RWPE2 (cell line): ENCODE measurements around the gene PRAME.

Source experiments
- ATAC-seq: fragments of 200-7000 bp; cut with Tn5 transposase; 3 replicates; pipeline ENCODE4 v1.9.1; 2021; ENCODE audit warnings: low read depth
- DNase-seq: peaks from one replicate; pipeline ENCODE4 v3.0.0-alpha.2; 2020; ENCODE audit warnings: low spot score
- H3K27ac ChIP-seq: fragments of 450-650 bp; 2 replicates; pipeline ENCODE4 v1.5.1; 2017; ENCODE audit warnings: mild to moderate bottlenecking; ENCODE audit not compliant: poor library complexity, severe bottlenecking
- H3K27me3 ChIP-seq: fragments of 250-450 bp; sonication (Bioruptor Pico); 2 replicates; pipeline ENCODE4 v1.5.1; 2021; ENCODE audit warnings: mild to moderate bottlenecking, moderate library complexity; ENCODE audit not compliant: insufficient read depth, poor library complexity, severe bottlenecking
- H3K36me3 ChIP-seq: fragments of 250-450 bp; sonication (Bioruptor Pico); 2 replicates; pipeline ENCODE4 v1.5.1; 2020; ENCODE audit warnings: low read depth, mild to moderate bottlenecking, moderate library complexity
- H3K4me1 ChIP-seq: fragments of 250-450 bp; sonication (Bioruptor Pico); 2 replicates; pipeline ENCODE4 v1.5.1; 2021; ENCODE audit warnings: mild to moderate bottlenecking, moderate library complexity; ENCODE audit not compliant: insufficient read depth, poor library complexity, severe bottlenecking
- H3K4me3 ChIP-seq: fragments of 250-450 bp; sonication (Bioruptor Pico); 2 replicates; pipeline ENCODE4 v1.5.1; 2021; ENCODE audit warnings: mild to moderate bottlenecking, moderate library complexity; ENCODE audit not compliant: severe bottlenecking
- H3K9me3 ChIP-seq: fragments of 250-450 bp; sonication (Bioruptor Pico); 2 replicates; pipeline ENCODE4 v1.5.1; 2021; ENCODE audit warnings: mild to moderate bottlenecking, moderate library complexity; ENCODE audit not compliant: severe bottlenecking
- TF ChIP-seq, protein P1 (sequence below): fragments of 450-650 bp; IDR thresholded peaks from one replicate; pipeline ENCODE4 v1.5.1; 2017; ENCODE audit warnings: mild to moderate bottlenecking, moderate library complexity; ENCODE audit not compliant: poor library complexity, severe bottlenecking

PRAME gene

DNA sequence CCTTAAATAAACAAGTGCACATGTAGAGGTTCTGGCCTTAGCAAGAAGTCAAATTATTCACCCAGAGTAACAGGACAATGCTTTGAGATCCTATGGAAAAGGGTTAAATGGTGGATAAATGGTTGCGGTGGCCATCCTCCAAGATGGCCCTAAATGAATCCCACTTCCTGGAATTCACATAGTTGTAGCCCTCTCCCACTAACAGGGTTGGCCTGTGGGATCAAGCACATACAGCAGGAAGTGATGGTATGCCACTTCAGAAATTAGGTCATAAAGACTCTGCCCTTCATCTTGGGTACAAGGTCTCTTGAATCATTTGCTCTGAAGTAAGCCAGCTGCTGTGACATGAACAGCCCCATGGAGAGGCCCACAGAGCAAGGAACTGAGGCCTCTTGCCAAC lies 52.3 kb downstream of the PRAME start:
- Histone ChIP-seq H3K36me3 (peaks cover 18% of the 10 kb centered on the region), H3K4me3 (no peak overlapping the region), H3K4me1 (no peaks in the 10 kb centered on the region), H3K9me3 (peaks cover 18% of the 10 kb centered on the region), H3K27ac (no peak overlapping the region), H3K27me3 (no peaks in the 10 kb centered on the region)
- TF ChIP-seq, protein P1, sequence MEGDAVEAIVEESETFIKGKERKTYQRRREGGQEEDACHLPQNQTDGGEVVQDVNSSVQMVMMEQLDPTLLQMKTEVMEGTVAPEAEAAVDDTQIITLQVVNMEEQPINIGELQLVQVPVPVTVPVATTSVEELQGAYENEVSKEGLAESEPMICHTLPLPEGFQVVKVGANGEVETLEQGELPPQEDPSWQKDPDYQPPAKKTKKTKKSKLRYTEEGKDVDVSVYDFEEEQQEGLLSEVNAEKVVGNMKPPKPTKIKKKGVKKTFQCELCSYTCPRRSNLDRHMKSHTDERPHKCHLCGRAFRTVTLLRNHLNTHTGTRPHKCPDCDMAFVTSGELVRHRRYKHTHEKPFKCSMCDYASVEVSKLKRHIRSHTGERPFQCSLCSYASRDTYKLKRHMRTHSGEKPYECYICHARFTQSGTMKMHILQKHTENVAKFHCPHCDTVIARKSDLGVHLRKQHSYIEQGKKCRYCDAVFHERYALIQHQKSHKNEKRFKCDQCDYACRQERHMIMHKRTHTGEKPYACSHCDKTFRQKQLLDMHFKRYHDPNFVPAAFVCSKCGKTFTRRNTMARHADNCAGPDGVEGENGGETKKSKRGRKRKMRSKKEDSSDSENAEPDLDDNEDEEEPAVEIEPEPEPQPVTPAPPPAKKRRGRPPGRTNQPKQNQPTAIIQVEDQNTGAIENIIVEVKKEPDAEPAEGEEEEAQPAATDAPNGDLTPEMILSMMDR, result no peak
- ATAC-seq (no peak), DNase-seq (no peak)

DNA sequence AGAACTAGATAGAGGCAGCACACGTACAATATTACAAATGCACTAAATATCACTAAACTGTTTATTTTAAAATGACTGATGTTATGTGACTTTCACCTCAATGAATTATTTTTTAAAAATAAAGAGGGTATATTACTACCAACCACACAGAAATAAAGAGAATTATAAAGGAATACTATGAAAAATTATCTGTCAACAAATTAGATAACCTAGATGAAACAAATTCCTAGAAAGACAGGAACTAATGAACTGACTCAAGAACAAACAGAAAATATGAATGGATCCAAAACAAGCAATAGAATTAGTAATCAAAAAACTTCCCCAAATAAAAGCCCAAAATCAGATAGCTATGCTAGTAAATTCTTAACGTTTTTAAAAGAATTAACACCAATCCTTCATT lies 60.8 kb downstream of the PRAME start:
- H3K9me3 ChIP-seq, result peaks cover 2% of the 10 kb centered on the region
- no peak for DNase-seq
- no peak for ATAC-seq
- H3K27ac ChIP-seq, result no peak overlapping the region
- no peak overlapping the region for H3K4me3 ChIP-seq
- H3K36me3 ChIP-seq, result peaks cover 11% of the 10 kb centered on the region
- no peaks in the 10 kb centered on the region for H3K4me1 ChIP-seq
- TF ChIP-seq, protein P1, result no peak
- no peaks in the 10 kb centered on the region for H3K27me3 ChIP-seq
